ENCODE data around the gene SLC35B4. TPM values are rescaled to one million over a fixed set of nuclear protein-coding genes. Genes with fewer than 3 reads are reported as not detected.

SLC35B4 gene, protein sequence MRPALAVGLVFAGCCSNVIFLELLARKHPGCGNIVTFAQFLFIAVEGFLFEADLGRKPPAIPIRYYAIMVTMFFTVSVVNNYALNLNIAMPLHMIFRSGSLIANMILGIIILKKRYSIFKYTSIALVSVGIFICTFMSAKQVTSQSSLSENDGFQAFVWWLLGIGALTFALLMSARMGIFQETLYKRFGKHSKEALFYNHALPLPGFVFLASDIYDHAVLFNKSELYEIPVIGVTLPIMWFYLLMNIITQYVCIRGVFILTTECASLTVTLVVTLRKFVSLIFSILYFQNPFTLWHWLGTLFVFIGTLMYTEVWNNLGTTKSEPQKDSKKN
- 10 to 100 TPM; 16.4 to 25.7 TPM for total RNA-seq
- 1 to 10 TPM; 3.6 to 4.6 TPM for polyA plus RNA-seq
- long read RNA-seq, donor 1, full-length matches to known transcripts = 10 of 10 reads
- long read RNA-seq, donor 1, partial matches to known transcripts = 0 of 10 reads
- long read RNA-seq, donor 1, other reads (novel, unspliced or antisense) = 0 of 10 reads
- long read RNA-seq, donor 2 = 0 reads
- long read RNA-seq, donor 3, full-length matches to known transcripts = 3 of 3 reads
- long read RNA-seq, donor 3, partial matches to known transcripts = 0 of 3 reads
- long read RNA-seq, donor 3, other reads (novel, unspliced or antisense) = 0 of 3 reads
- long read RNA-seq, donor 4, full-length matches to known transcripts = 3 of 3 reads
- long read RNA-seq, donor 4, partial matches to known transcripts = 0 of 3 reads
- long read RNA-seq, donor 4, other reads (novel, unspliced or antisense) = 0 of 3 reads
- long read RNA-seq, donor 5, full-length matches to known transcripts = 10 of 28 reads
- long read RNA-seq, donor 5, partial matches to known transcripts = 18 of 28 reads
- long read RNA-seq, donor 5, other reads (novel, unspliced or antisense) = 0 of 28 reads

GRCh38 chr7:134316539-134317344 is at the start of gene SLC35B4:
SLC35B4 (minus strand) TSS chr7:134316930; CDS start chr7:134316751, 179 bp downstream.
- DNase-seq = peak; percentile 98 to 99 (median 98)
- 0% methylated on average over 65 to 69 of the region's 69 CpGs for WGBS, 2 donors
- Histone ChIP-seq H3K27me3 (ENCODE audit: control insufficient read depth in 3 of 3, insufficient read depth in 3 of 3, low read length in 2 of 3) (no peaks in the 10 kb centered on the region), H3K27ac (ENCODE audit: low read depth in 1 of 2, low read length in 1 of 2) (peak within 1 kb of the TSS; percentile 84 to 92), H3K36me3 (ENCODE audit: control insufficient read depth in 4 of 4, insufficient read depth in 4 of 4, low read length in 4 of 4) (no peaks in the 10 kb centered on the region), H3K9ac (ENCODE audit: insufficient read depth in 1 of 2, low read length in 2 of 2) (peak within 1 kb of the TSS; percentile 7 to 75), H3K9me3 (ENCODE audit: control insufficient read depth in 4 of 4, insufficient read depth in 3 of 4, low read length in 3 of 4) (no peaks in the 10 kb centered on the region), H3K4me1 (ENCODE audit: control insufficient read depth in 5 of 5, insufficient read depth in 5 of 5, low read length in 5 of 5) (peaks cover 0 to 8% (median 0%) of the 10 kb centered on the region in 5 donors), H3K4me3 (peak within 1 kb of the TSS; percentile 95)
- peak; percentile 100 for ATAC-seq (ENCODE audit: insufficient read depth, low FRiP score)
- TF ChIP-seq, protein P1, sequence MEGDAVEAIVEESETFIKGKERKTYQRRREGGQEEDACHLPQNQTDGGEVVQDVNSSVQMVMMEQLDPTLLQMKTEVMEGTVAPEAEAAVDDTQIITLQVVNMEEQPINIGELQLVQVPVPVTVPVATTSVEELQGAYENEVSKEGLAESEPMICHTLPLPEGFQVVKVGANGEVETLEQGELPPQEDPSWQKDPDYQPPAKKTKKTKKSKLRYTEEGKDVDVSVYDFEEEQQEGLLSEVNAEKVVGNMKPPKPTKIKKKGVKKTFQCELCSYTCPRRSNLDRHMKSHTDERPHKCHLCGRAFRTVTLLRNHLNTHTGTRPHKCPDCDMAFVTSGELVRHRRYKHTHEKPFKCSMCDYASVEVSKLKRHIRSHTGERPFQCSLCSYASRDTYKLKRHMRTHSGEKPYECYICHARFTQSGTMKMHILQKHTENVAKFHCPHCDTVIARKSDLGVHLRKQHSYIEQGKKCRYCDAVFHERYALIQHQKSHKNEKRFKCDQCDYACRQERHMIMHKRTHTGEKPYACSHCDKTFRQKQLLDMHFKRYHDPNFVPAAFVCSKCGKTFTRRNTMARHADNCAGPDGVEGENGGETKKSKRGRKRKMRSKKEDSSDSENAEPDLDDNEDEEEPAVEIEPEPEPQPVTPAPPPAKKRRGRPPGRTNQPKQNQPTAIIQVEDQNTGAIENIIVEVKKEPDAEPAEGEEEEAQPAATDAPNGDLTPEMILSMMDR (IDR thresholded peaks at IDR 0.05; ENCODE audit: control extremely low read depth, extremely low read depth) = peak; percentile 10

DNA sequence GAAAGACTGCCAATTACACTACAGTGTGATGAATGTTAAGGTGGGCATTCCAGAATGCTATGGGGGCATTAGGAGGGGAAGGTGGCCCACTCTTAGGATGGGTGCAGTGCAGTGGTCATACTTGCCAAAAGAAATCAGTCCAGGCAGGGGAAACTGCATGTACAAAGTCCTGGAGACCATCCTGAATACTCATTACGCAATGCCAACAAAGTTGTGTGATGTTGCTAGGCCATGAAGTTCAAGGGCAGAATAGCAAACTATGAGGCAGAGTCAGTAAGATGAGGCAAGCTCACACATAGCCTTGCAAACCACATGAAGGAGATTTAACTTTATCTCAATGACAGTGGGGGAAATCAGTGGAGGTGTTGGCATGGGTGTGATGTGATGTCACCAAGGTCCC is 49.8 kb upstream of the SLC35B4 start:
- no peaks in the 10 kb centered on the region for H3K27me3 ChIP-seq (ENCODE audit: control insufficient read depth in 3 of 3, insufficient read depth in 3 of 3, low read length in 2 of 3)
- ATAC-seq (ENCODE audit: insufficient read depth, low FRiP score) (no peak), DNase-seq (no peak)
- H3K9ac ChIP-seq (ENCODE audit: insufficient read depth in 1 of 2, low read length in 2 of 2) = no peak overlapping the region
- H3K4me3 ChIP-seq = no peak overlapping the region
- H3K36me3 ChIP-seq (ENCODE audit: control insufficient read depth in 4 of 4, insufficient read depth in 4 of 4, low read length in 4 of 4) = no peaks in the 10 kb centered on the region
- no peak overlapping the region for H3K27ac ChIP-seq (ENCODE audit: low read depth in 1 of 2, low read length in 1 of 2)
- WGBS, 2 donors = 90 to 95% methylated on average over 1 of the region's 1 CpG
- no peaks in the 10 kb centered on the region for H3K9me3 ChIP-seq (ENCODE audit: control insufficient read depth in 4 of 4, insufficient read depth in 3 of 4, low read length in 3 of 4)
- peaks cover 0 to 10% (median 6%) of the 10 kb centered on the region in 5 donors for H3K4me1 ChIP-seq (ENCODE audit: control insufficient read depth in 5 of 5, insufficient read depth in 5 of 5, low read length in 5 of 5)
- TF ChIP-seq, protein P1 (IDR thresholded peaks at IDR 0.05; ENCODE audit: control extremely low read depth, extremely low read depth) = no peak

GRCh38 chr7:134365341-134366054 is 48.8 kb upstream of the SLC35B4 start:
- Histone ChIP-seq H3K4me3 (no peak overlapping the region), H3K27ac (ENCODE audit: low read depth in 1 of 2, low read length in 1 of 2) (no peak overlapping the region), H3K27me3 (ENCODE audit: control insufficient read depth in 3 of 3, insufficient read depth in 3 of 3, low read length in 2 of 3) (no peaks in the 10 kb centered on the region), H3K9ac (ENCODE audit: insufficient read depth in 1 of 2, low read length in 2 of 2) (no peak overlapping the region), H3K9me3 (ENCODE audit: control insufficient read depth in 4 of 4, insufficient read depth in 3 of 4, low read length in 3 of 4) (no peaks in the 10 kb centered on the region), H3K4me1 (ENCODE audit: control insufficient read depth in 5 of 5, insufficient read depth in 5 of 5, low read length in 5 of 5) (peaks cover 0 to 10% (median 6%) of the 10 kb centered on the region in 5 donors), H3K36me3 (ENCODE audit: control insufficient read depth in 4 of 4, insufficient read depth in 4 of 4, low read length in 4 of 4) (no peaks in the 10 kb centered on the region)
- 74 to 84% methylated on average over 6 of the region's 6 CpGs for WGBS, 2 donors
- ATAC-seq (ENCODE audit: insufficient read depth, low FRiP score) (no peak), DNase-seq (peak in 1 of 3 donors; percentile 10)
- TF ChIP-seq, protein P1 (IDR thresholded peaks at IDR 0.05; ENCODE audit: control extremely low read depth, extremely low read depth) = no peak

Measured in lung (tissue), 16 donors.